GM18526 (cell line): Measurements from ENCODE around the gene TLN1.

Experiments
- POLR2A ChIP-seq: IDR thresholded peaks from 3 replicates; pipeline ENCODE4 v1.6.1; 2011; ENCODE audit not compliant: insufficient read length; ENCODE audit errors: extremely low read depth

TLN1 gene

GRCh38 chr9:35658968-35659220, 73.1 kb downstream of the TLN1 start:
- TF ChIP-seq POLR2A = no peak

GRCh38 chr9:35658137-35658967, 73.6 kb downstream of the TLN1 start, which contains the start of gene CCDC107:
Gene CCDC107 (plus strand): TSS chr9:35658292. CDS start chr9:35658380, 88 bp downstream.
- TF ChIP-seq POLR2A = peak; percentile 88

- peak; percentile 24 for TF ChIP-seq POLR2A
These were observed 74.4 kb downstream of the TLN1 start, which contains the start of gene RMRP for GRCh38 chr9:35657546-35658136. Gene RMRP (minus strand): TSS chr9:35658019.

GRCh38 chr9:35656831-35657545, 75.0 kb downstream of the TLN1 start:
- no peak for TF ChIP-seq POLR2A

GRCh38 chr9:35656348-35656747, 75.6 kb downstream of the TLN1 start:
- no peak for TF ChIP-seq POLR2A

GRCh38 chr9:35653611-35654010, 78.4 kb downstream of the TLN1 start:
- TF ChIP-seq POLR2A = no peak

GRCh38 chr9:35652829-35653209, 79.2 kb downstream of the TLN1 start:
- no peak for TF ChIP-seq POLR2A

GRCh38 chr9:35651956-35652828, 79.8 kb downstream of the TLN1 start:
- no peak for TF ChIP-seq POLR2A

GRCh38 chr9:35650341-35651158, 81.4 kb downstream of the TLN1 start, which contains the start of gene SIT1:
Gene SIT1 (minus strand): TSS chr9:35650931. CDS start chr9:35650853, 78 bp downstream.
- peak; percentile 52 for TF ChIP-seq POLR2A

GRCh38 chr9:35649431-35650340, 82.3 kb downstream of the TLN1 start:
- peak; percentile 45 for TF ChIP-seq POLR2A
